ENCODE results near the gene ACTN1.

ACTN1 gene

DNA sequence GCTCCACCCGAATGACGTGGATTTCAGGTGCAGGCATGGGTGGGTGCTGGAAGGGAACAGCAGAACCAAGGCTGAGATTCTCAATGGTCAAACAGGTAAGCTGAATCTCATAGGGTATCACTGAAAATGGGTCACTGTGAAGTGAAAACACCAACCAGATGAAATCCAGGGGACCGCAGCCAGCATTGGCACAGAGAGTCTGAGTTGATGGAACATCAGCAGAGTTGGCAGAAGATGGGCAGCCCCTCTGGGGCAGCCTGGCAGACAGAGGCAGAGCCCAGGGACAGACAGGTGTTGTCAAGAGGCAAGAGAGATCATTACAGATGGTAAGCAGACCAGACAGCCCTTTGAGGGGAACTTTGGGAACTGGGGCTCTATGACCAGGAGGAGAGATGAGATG is 48.0 kb downstream of the ACTN1 start (continued):
- no peak for TF ChIP-seq ZNF768 (tag by site-specific recombination; IDR thresholded peaks at IDR 0.05)
- TF ChIP-seq ZNF544 (tag by site-specific recombination; IDR thresholded peaks at IDR 0.05), result no peak
- no peak for TF ChIP-seq ZNF514 (tag by site-specific recombination; IDR thresholded peaks at IDR 0.05)
- TF ChIP-seq ZNF560 (tag by site-specific recombination; IDR thresholded peaks at IDR 0.05; ENCODE audit: borderline replicate concordance), result no peak
- no peak for TF ChIP-seq ZBTB11 (tag by site-specific recombination; conservative IDR thresholded peaks at IDR 0.05; ENCODE audit: low read depth)
- no peak for TF ChIP-seq ZNF114 (tag by site-specific recombination; IDR thresholded peaks at IDR 0.05)

DNA sequence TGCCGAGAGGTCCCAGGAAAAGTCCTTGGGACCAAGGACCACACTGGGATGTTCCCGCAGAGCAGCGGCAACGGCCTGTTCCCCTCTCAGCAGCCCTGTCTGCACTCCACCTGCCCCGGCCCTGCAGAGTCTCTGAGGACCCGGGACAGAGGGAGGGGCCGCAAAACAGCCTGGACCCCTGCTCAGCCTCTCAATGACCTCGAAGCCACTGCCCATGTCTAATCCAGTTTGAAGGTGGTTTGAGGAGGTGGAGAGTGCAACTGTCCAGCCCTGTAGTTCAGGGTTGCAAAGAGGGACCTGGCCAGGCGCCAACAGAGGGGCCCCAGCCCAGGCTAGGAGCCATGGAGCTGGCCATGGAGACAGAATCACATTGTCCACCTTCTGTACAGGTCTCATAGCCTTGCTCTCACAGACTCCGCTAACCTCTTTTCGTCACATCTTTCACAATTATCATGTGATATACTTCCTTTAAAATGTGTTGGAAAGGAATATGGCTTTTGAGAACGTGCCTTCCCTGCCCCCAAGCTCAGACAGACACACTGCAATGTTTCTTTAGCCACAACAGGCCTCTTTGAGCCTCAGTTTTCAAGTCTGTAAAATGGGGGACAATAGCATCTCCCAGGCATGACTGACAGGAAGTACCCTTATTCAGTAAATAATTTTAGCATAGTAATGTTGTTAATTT is 49.3 kb downstream of the ACTN1 start:
- Histone ChIP-seq H3K4me3 (ENCODE audit: low read depth, low read length) (no peak overlapping the region), H3K36me3 (ENCODE audit: control insufficient read depth in 2 of 2, insufficient read depth in 1 of 2, low read length in 2 of 2) (peaks cover 0 to 6% of the 10 kb centered on the region in 2 experiments; a peak in 1 of 3 replicates), H3K4me1 (ENCODE audit: control insufficient read depth, insufficient read depth, low read length) (no peaks in the 10 kb centered on the region), H3K9me3 (ENCODE audit: control insufficient read depth, insufficient read depth, low read depth, low read length) (no peaks in the 10 kb centered on the region), H3K27ac (ENCODE audit: extremely low read depth, low read depth, low read length) (no peak overlapping the region)
- ChIA-PET CTCF (interaction anchor here (0.6 to 0.9 kb wide), 3 partner anchors 19 to 529 kb away, joined by 3 to 5 read pairs (median 5); no protein-coding TSS in a partner anchor), POLR2A (no interaction called here)
- TF ChIP-seq ZNF248 (tag by site-specific recombination; IDR thresholded peaks at IDR 0.05) (no peak), ZNF404 (tag by site-specific recombination; IDR thresholded peaks at IDR 0.05) (no peak), ZNF610 (tag by site-specific recombination; IDR thresholded peaks at IDR 0.05; ENCODE audit: borderline replicate concordance) (no peak), ZBTB11 (tag by site-specific recombination; conservative IDR thresholded peaks at IDR 0.05; ENCODE audit: low read depth) (no peak), ZSCAN4 (tag by site-specific recombination; IDR thresholded peaks at IDR 0.05) (no peak)
- TF ChIP-seq, protein P1, sequence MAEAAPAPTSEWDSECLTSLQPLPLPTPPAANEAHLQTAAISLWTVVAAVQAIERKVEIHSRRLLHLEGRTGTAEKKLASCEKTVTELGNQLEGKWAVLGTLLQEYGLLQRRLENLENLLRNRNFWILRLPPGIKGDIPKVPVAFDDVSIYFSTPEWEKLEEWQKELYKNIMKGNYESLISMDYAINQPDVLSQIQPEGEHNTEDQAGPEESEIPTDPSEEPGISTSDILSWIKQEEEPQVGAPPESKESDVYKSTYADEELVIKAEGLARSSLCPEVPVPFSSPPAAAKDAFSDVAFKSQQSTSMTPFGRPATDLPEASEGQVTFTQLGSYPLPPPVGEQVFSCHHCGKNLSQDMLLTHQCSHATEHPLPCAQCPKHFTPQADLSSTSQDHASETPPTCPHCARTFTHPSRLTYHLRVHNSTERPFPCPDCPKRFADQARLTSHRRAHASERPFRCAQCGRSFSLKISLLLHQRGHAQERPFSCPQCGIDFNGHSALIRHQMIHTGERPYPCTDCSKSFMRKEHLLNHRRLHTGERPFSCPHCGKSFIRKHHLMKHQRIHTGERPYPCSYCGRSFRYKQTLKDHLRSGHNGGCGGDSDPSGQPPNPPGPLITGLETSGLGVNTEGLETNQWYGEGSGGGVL (tag by site-specific recombination; IDR thresholded peaks at IDR 0.05), result no peak
